Epithelial cell of proximal tubule (primary cell): ENCODE measurements around the gene TMEM82. TPM values are rescaled to one million over a fixed set of nuclear protein-coding genes. Genes with fewer than 3 reads are reported as not detected.

Experiments used
- DNase-seq: peaks from one replicate; pipeline ENCODE4 v3.0.0-alpha.2; 2011; ENCODE audit warnings: low read depth
- H3K4me3 ChIP-seq: 2 replicates; pipeline ENCODE4 v1.5.1; 2011; ENCODE audit warnings: low read depth, mild to moderate bottlenecking, low read length
- CTCF ChIP-seq: conservative IDR thresholded peaks from 2 replicates; pipeline ENCODE4 v1.5.1; 2012; ENCODE audit warnings: low read depth, mild to moderate bottlenecking, low read length
- total RNA-seq: library from RNA; depleted of rRNA; stranded (reverse); fragments of >200 nt; gene quantifications from 2 replicates; pipeline ENCODE4 v1.2.3, GENCODE V29; 2015

TMEM82 gene
- total RNA-seq, 1 donor from 2014 or later = not detected

DNA sequence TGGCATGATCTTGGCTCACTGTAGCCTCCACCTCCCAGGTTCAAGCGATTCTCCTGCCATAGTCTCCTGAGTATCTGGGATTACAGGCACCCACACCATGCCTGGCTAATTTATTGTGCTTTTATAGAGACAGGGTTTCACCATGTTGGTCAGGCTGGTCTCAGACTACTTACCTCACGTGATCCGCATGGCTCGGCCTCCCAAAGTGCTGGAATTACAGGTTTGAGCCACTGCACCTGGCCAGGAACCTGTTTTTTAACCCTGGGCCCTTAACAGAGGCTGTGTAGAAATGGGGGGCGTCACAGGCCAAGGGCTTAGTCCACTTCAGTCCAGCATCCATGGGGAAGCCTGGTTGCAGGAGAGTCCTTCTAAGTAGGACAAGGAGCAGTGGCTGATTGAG is 25.6 kb downstream of the TMEM82 start:
- no peak for TF ChIP-seq CTCF
- DNase-seq = no peak
- H3K4me3 ChIP-seq = no peak overlapping the region

GRCh38 chr1:15768388-15768787 is 26.1 kb downstream of the TMEM82 start:
- no peak for TF ChIP-seq CTCF
- no peak for DNase-seq
- no peak overlapping the region for H3K4me3 ChIP-seq

DNA sequence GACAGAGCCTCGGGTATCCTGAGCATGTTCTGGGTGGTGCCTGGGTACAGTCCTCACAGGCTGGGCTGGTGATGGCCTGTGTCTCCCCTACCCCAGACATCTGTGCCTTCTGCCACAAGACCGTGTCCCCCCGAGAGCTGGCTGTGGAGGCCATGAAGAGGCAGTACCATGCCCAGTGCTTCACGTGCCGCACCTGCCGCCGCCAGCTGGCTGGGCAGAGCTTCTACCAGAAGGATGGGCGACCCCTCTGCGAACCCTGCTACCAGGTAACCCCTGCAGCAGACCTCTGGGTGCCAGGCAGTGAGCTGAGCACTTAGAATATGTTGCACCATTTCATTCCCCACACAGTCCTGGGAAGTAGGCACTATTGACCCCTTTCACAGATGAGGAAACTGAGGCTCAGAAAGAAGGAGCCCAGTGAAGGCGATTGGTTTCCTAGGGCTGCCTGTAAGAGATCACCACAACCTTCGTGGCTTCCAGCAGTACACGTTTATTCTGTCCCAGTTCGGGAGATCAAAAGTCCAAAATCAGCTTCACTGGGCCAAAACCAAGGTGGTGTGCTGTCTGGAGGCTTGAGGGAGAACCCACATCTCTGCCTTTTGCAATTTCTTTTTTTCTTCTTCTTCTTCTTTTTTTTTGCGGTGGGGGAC is 28.1 kb downstream of the TMEM82 start:
- TF ChIP-seq CTCF = no peak
- no peak overlapping the region for H3K4me3 ChIP-seq
- DNase-seq = no peak

- no peak for TF ChIP-seq CTCF
- H3K4me3 ChIP-seq = no peak overlapping the region
- DNase-seq = no peak
Observed at GRCh38 chr1:15771836-15772515, 29.7 kb downstream of the TMEM82 start.

DNA sequence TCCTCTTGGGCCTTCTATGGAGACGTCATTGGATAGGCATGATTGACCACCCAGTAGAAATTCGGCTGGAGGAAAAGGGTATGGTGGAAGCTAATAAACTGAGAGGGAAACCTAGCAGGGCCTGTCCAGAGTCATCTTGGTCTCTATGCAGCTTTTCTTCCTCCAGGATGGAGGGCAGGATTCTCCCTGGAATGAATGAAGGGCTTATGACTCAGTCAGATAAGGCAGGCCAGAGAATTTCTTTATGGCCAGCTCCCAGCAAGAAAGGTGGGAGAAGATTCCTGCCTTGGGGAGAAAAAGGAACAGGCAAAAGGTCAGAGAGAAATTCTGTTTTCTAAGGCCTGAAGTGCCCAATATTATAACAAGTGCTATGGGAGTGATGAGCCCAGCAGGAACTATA is 33.4 kb downstream of the TMEM82 start:
- no peak overlapping the region for H3K4me3 ChIP-seq
- no peak for TF ChIP-seq CTCF
- DNase-seq = no peak

DNA sequence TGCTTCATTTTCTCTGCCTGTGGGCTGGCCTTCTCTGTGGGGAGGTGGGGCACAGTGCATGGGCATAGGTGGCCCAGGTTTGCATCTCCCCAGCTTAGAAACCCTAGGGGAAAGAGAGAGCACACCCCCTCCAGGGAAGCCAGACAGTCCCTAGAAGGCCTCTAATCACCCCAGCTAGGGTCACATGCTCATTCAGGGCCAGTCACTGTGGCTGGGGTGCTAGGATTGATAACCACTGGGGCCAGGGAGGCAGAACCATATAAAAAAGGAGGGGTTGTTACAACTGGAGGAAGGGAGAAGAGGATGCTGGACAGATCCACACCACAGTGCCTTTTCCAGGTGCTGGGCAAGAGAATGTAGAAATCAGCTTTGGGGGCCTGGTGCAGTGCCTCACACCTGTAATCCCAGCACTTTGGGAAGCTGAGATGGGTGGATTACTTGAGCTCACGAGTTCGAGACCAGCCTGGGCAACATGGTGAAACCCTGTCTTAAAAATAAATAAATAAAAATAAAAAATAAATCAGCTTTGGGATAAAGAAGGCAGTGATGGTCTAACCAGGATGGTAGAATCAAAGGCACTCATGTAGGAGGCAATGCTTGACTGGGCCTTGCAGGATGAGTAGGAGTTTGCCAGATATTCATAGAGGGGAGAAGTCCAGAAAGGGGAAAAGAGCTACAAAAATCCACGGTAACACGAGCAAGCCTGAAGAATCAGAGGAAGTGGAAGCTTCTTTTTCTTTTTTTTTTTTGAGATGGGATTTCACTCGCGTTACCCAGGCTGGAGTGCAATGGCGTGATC is 35.8 kb downstream of the TMEM82 start:
- no peak for TF ChIP-seq CTCF

DNA sequence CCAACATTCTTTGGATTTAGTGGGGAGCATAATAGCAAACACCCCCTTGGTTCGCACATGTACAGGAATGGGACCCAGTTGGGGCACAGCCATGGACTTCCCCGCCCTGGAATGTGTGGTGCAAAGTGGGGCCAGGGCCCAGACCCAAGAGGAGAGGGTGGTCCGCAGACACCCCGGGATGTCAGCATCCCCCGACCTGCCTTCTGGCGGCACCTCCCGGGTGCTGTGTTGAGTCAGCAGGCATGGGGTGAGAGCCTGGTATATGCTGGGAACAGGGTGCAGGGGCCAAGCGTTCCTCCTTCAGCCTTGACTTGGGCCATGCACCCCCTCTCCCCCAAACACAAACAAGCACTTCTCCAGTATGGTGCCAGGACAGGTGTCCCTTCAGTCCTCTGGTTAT is 43.4 kb downstream of the TMEM82 start:
- TF ChIP-seq CTCF = no peak
- DNase-seq = no peak
- H3K4me3 ChIP-seq = no peak overlapping the region

More for the DNA sequence above, 35.8 kb downstream of the TMEM82 start:
- no peak overlapping the region for H3K4me3 ChIP-seq
- DNase-seq = no peak
